Measurements from ENCODE around the gene MARCHF10. TPM values are rescaled to one million over a fixed set of nuclear protein-coding genes. Genes with fewer than 3 reads are reported as not detected.

The MARCHF10 gene
- total and polyA plus RNA-seq, 4 donors = not detected

- H3K27ac ChIP-seq (ENCODE audit: low read depth in 1 of 2, low read length in 2 of 2) = peak overlapping the region in 1 of 2 donors; percentile 19
- intact Hi-C loops (cut with DNase I) = loop anchor here in 1 of 2 donors (2.0 kb wide), 1 partner anchor 24 kb away; no protein-coding TSS in a partner anchor
- 1 to 2% methylated on average over 45 to 57 of the region's 57 CpGs for WGBS, 2 donors
- H3K4me1 ChIP-seq (ENCODE audit: control insufficient read depth in 1 of 2, insufficient read depth in 2 of 2, low read length in 2 of 2) = no peaks in the 10 kb centered on the region
- peak overlapping the region; percentile 9 to 24 for H3K4me3 ChIP-seq (ENCODE audit: low read length in 2 of 2)
- DNase-seq (peak; percentile 90 to 93), ATAC-seq (ENCODE audit: low FRiP score) (peak; percentile 51)
- no peaks in the 10 kb centered on the region for H3K9me3 ChIP-seq (ENCODE audit: control insufficient read depth, low read length)
- no peaks in the 10 kb centered on the region for H3K36me3 ChIP-seq (ENCODE audit: control insufficient read depth in 1 of 2, insufficient read depth in 2 of 2, low read length in 1 of 2)
- H3K27me3 ChIP-seq (ENCODE audit: control insufficient read depth in 1 of 2, insufficient read depth in 2 of 2, low read length in 1 of 2) = no peaks in the 10 kb centered on the region
Measured at GRCh38 chr17:62652251-62653001, 155.7 kb downstream of the MARCHF10 start.

Other genes with a start within 250 kb of the MARCHF10 start
- 100 to 1,000 TPM in 1 of 2 donors, 10 to 100 TPM in 1; 93.8 to 232 TPM for gene MRC2, start 180.6 kb downstream of the MARCHF10 start, total RNA-seq
- gene MRC2, start 180.6 kb downstream of the MARCHF10 start, polyA plus RNA-seq = 100 to 1,000 TPM in 1 of 2 donors, 10 to 100 TPM in 1; 15.3 to 149 TPM
- gene TANC2, start 157.9 kb upstream of the MARCHF10 start, total RNA-seq = 10 to 100 TPM; 40.5 to 60.7 TPM
- gene TANC2, start 157.9 kb upstream of the MARCHF10 start, polyA plus RNA-seq = 10 to 100 TPM in 1 of 2 donors, 1 to 10 TPM in 1; 3.0 to 11.0 TPM

Measured in aorta (tissue), 5 donors.